Measurements from ENCODE around the gene TGFB1I1. TPM values are rescaled to one million over a fixed set of nuclear protein-coding genes. Genes with fewer than 3 reads are reported as not detected.

The TGFB1I1 gene
- total RNA-seq, 1 experiment from 2014 or later, result 4.3 TPM

GRCh38 chr16:31489616-31490584, 17.9 kb downstream of the TGFB1I1 start:
- no peak for ATAC-seq
- Mint-ChIP-seq H3K9me3 (no peaks in the 10 kb centered on the region), H3K4me3 (0 out of 2 replicates have a peak overlapping the region, but pooled peaks have one; percentile 16), H3K27me3 (ENCODE audit: low read depth) (peaks cover 60% of the 10 kb centered on the region), H3K27ac (no peak overlapping the region), H3K4me1 (peaks cover under 1% of the 10 kb centered on the region; the same call in 1 of the 2 replicates), H3K36me3 (peaks cover 14% of the 10 kb centered on the region)
- TF ChIP-seq GRHL2 (CRISPR knock-in tag; IDR thresholded peaks at IDR 0.05; ENCODE audit: insufficient replicate concordance, severe bottlenecking), result no peak
- TF ChIP-seq ETV6 (CRISPR knock-in tag; IDR thresholded peaks at IDR 0.05), result no peak
- TF ChIP-seq, protein P1, sequence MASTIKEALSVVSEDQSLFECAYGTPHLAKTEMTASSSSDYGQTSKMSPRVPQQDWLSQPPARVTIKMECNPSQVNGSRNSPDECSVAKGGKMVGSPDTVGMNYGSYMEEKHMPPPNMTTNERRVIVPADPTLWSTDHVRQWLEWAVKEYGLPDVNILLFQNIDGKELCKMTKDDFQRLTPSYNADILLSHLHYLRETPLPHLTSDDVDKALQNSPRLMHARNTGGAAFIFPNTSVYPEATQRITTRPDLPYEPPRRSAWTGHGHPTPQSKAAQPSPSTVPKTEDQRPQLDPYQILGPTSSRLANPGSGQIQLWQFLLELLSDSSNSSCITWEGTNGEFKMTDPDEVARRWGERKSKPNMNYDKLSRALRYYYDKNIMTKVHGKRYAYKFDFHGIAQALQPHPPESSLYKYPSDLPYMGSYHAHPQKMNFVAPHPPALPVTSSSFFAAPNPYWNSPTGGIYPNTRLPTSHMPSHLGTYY (CRISPR knock-in tag; IDR thresholded peaks at IDR 0.05), result no peak
- TF ChIP-seq ZNF317 (CRISPR knock-in tag; IDR thresholded peaks at IDR 0.05; ENCODE audit: borderline replicate concordance, low read depth), result no peak
- no peak for TF ChIP-seq USF1 (CRISPR knock-in tag; IDR thresholded peaks at IDR 0.05)
- TF ChIP-seq GTF2I (CRISPR knock-in tag; conservative IDR thresholded peaks at IDR 0.05), result no peak
- TF ChIP-seq E2F1 (CRISPR knock-in tag; IDR thresholded peaks at IDR 0.05), result no peak
- no peak for TF ChIP-seq TEAD1 (CRISPR knock-in tag; IDR thresholded peaks at IDR 0.05)
- TF ChIP-seq ZBTB43 (CRISPR knock-in tag; IDR thresholded peaks at IDR 0.05), result no peak
- no peak for DNase-seq (ENCODE audit: low spot score)
- CTCF ChIA-PET, result interaction anchor here (1.0 to 3.1 kb wide), 4 partner anchors 11 to 40 kb away, joined by 3 to 12 read pairs (median 8); no protein-coding TSS in a partner anchor
- POLR2A ChIA-PET, result interaction anchor here (1.6 kb wide), 1 partner anchor 40 kb away, joined by 5 read pairs; no protein-coding TSS in a partner anchor

DNA sequence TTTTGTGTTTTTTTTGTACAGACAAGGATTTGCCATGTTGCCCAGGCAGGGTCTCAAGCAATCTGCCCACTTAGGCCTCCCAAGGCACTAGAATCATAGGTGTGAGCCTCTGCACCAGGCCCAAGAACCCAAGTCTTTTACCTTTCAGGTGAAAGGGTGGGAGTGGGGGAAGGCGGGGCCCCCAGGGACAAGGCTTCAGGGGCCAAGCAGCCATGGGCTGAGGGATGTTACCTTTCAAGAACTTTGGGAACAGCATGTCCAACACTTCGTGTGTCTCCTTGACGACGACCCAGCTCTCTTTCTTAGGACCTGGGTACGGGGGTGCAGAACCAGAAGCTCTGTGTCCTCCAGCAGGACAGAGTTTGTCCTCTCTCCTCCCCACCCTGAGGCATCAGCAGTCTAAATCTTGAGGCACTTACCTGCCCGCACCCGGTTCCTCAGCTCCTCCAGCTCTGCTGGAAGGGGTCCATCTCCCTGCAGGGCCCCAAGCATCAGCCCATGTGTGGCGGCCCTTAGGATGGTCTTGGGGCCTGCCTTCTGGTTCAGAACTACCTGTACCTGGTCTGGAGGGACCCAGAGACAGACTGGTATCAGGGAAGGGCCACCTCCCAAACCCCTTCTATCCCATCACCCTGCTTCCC, 19.9 kb downstream of the TGFB1I1 start:
- ChIA-PET POLR2A (interaction anchor here (0.8 kb wide), 1 partner anchor 16 kb away, joined by 3 read pairs; the partner anchor contains the start of gene RUSF1), CTCF (interaction anchor here (0.9 kb wide), 1 partner anchor 36 kb away, joined by 3 read pairs; no protein-coding TSS in a partner anchor)
- Mint-ChIP-seq H3K4me3 (no peak overlapping the region), H3K36me3 (peaks cover 14% of the 10 kb centered on the region), H3K9me3 (no peaks in the 10 kb centered on the region), H3K4me1 (no peaks in the 10 kb centered on the region), H3K27ac (no peak overlapping the region), H3K27me3 (ENCODE audit: low read depth) (peaks cover 40% of the 10 kb centered on the region)
- no peak for ATAC-seq
- DNase-seq (ENCODE audit: low spot score), result no peak
- TF ChIP-seq ZNF232 (CRISPR knock-in tag; IDR thresholded peaks at IDR 0.05) (no peak), FOXJ3 (CRISPR knock-in tag; IDR thresholded peaks at IDR 0.05; ENCODE audit: borderline replicate concordance) (no peak), ETV6 (CRISPR knock-in tag; IDR thresholded peaks at IDR 0.05) (no peak), TCF7 (CRISPR knock-in tag; IDR thresholded peaks at IDR 0.05; ENCODE audit: low read depth) (no peak), ELF4 (CRISPR knock-in tag; IDR thresholded peaks at IDR 0.05; ENCODE audit: low read depth) (no peak), MYBL2 (CRISPR knock-in tag; IDR thresholded peaks at IDR 0.05) (no peak), SMAD3 (CRISPR knock-in tag; IDR thresholded peaks at IDR 0.05; ENCODE audit: borderline replicate concordance) (no peak), ZNF423 (CRISPR knock-in tag; IDR thresholded peaks at IDR 0.05) (no peak), RORB (CRISPR knock-in tag; IDR thresholded peaks at IDR 0.05) (no peak), JAZF1 (CRISPR knock-in tag; IDR thresholded peaks at IDR 0.05) (no peak), ZNF138 (CRISPR knock-in tag; conservative IDR thresholded peaks at IDR 0.05) (no peak), ZNF317 (CRISPR knock-in tag; IDR thresholded peaks at IDR 0.05; ENCODE audit: borderline replicate concordance, low read depth) (no peak)
- TF ChIP-seq, protein P2, sequence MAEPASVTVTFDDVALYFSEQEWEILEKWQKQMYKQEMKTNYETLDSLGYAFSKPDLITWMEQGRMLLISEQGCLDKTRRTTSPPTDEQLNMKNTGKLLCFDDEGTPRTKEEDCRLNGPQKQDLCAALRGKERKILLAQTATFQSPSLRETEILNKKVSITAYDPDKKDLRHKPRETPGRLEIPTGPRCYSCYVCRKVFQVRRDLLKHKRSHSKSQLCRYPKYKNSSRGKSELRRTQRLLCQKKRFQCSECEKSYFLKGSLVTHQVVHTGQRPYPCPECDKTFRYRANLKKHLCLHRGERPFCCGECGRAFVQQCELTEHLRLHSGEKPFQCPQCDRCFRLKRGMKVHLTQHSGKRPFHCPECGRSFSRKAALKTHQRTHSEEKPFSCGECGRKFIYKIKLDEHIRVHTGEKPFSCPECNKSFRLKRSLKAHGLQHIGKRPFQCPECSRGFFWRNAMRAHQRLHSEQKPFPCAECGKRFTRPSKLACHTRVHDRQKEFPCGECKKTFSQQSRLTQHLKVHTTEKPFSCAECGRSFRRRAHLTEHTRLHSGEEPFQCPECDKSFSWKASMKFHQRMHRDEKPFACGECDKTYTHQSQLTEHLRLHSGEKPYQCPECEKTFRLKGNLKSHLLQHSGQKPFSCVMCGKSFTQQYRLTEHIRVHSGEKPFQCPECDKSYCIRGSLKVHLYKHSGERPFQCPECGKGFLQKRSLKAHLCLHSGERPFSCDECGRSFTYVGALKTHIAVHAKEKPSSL (CRISPR knock-in tag; conservative IDR thresholded peaks at IDR 0.05), result no peak
- TF ChIP-seq, protein P3, sequence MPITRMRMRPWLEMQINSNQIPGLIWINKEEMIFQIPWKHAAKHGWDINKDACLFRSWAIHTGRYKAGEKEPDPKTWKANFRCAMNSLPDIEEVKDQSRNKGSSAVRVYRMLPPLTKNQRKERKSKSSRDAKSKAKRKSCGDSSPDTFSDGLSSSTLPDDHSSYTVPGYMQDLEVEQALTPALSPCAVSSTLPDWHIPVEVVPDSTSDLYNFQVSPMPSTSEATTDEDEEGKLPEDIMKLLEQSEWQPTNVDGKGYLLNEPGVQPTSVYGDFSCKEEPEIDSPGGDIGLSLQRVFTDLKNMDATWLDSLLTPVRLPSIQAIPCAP (CRISPR knock-in tag; IDR thresholded peaks at IDR 0.05), result no peak
- TF ChIP-seq, protein P4, sequence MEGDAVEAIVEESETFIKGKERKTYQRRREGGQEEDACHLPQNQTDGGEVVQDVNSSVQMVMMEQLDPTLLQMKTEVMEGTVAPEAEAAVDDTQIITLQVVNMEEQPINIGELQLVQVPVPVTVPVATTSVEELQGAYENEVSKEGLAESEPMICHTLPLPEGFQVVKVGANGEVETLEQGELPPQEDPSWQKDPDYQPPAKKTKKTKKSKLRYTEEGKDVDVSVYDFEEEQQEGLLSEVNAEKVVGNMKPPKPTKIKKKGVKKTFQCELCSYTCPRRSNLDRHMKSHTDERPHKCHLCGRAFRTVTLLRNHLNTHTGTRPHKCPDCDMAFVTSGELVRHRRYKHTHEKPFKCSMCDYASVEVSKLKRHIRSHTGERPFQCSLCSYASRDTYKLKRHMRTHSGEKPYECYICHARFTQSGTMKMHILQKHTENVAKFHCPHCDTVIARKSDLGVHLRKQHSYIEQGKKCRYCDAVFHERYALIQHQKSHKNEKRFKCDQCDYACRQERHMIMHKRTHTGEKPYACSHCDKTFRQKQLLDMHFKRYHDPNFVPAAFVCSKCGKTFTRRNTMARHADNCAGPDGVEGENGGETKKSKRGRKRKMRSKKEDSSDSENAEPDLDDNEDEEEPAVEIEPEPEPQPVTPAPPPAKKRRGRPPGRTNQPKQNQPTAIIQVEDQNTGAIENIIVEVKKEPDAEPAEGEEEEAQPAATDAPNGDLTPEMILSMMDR (IDR thresholded peaks at IDR 0.05), result no peak

Data from WTC11 (cell line).